AG04449 (cell line): ENCODE results near the gene OR9G1.
"Not testable (repeated sequence)": the region's sequence is repeated elsewhere in the genome, so short reads cannot be mapped to it uniquely, and the experiment has no call there.

Source experiments
- CTCF ChIA-PET: fragments of 350-600 bp; formaldehyde crosslinking; extraction: SDS; loops from one replicate; lab custom pipeline; 2021; ENCODE audit warnings: antibody characterized with exemption; lab: Yijun Ruan, JAX
- POLR2A ChIA-PET: fragments of 400-600, 350-600 bp; formaldehyde crosslinking; extraction: SDS; loops from one replicate; lab custom pipeline; 2020; ENCODE audit warnings: antibody characterized with exemption, inconsistent platforms; lab: Yijun Ruan, JAX
- DNase-seq: peaks from one replicate; pipeline ENCODE4 v3.0.0-alpha.2; 2010; ENCODE audit warnings: low read depth, low spot score
- H3K4me3 ChIP-seq: 2 replicates; pipeline ENCODE4 v1.5.1; 2011; ENCODE audit warnings: low read depth, mild to moderate bottlenecking, control low read depth, low read length
- TF ChIP-seq, protein P1 (sequence below): IDR thresholded peaks from one replicate; pipeline ENCODE4 v1.5.1; 2011; ENCODE audit warnings: mild to moderate bottlenecking, moderate library complexity, low read length, control low read depth, inconsistent platforms; ENCODE audit not compliant: insufficient read depth; ENCODE audit errors: missing control alignments

OR9G1 gene, protein sequence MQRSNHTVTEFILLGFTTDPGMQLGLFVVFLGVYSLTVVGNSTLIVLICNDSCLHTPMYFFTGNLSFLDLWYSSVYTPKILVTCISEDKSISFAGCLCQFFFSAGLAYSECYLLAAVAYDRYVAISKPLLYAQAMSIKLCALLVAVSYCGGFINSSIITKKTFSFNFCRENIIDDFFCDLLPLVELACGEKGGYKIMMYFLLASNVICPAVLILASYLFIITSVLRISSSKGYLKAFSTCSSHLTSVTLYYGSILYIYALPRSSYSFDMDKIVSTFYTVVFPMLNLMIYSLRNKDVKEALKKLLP

DNA sequence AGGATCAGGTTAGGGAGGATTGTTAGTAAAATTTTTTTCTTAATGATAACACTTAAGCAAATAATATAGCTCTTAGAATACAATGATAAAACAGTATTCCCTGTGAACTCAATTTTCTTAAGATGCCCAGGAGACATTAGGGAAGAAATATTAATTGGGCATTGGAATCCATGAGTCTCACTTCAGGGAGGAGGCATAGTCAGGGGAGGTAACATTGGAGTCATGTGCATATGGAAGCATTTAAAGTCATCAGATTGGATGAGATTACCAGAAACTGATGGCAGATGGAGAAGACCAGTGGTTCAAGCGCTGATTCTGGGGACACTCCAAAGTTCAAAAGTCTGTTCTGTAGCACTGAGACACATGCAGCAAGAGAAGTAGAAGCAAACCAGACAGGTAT lies at the start of gene OR9G1:
Gene OR9G1, plus strand, starts transcription at position 301 of the 400 bp plus-strand sequence. CDS start 1,293 bp downstream, outside the sequence.
- ChIA-PET CTCF (no interaction called here), POLR2A (no interaction called here)
- no peak for DNase-seq
- TF ChIP-seq, protein P1, sequence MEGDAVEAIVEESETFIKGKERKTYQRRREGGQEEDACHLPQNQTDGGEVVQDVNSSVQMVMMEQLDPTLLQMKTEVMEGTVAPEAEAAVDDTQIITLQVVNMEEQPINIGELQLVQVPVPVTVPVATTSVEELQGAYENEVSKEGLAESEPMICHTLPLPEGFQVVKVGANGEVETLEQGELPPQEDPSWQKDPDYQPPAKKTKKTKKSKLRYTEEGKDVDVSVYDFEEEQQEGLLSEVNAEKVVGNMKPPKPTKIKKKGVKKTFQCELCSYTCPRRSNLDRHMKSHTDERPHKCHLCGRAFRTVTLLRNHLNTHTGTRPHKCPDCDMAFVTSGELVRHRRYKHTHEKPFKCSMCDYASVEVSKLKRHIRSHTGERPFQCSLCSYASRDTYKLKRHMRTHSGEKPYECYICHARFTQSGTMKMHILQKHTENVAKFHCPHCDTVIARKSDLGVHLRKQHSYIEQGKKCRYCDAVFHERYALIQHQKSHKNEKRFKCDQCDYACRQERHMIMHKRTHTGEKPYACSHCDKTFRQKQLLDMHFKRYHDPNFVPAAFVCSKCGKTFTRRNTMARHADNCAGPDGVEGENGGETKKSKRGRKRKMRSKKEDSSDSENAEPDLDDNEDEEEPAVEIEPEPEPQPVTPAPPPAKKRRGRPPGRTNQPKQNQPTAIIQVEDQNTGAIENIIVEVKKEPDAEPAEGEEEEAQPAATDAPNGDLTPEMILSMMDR = no peak
- H3K4me3 ChIP-seq = no peak within 1 kb of the TSS

DNA sequence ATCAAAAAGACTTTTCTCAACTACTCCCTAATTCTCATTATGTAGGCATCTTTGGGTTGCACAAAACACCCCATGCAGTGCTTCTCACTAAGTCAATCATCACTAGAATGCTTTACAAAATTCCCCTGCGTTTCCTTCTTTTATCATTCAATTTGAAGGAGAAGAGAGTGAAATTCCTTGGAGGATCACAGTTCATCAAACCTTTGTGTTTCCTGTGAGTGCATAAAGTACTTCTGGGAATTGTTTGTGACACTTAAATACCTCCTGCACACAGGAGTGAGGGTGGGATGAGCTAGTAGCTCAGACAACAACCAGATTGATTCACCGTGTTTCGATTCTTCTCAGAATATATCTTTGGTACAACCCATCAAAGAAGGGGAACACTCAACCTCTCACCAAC lies 39.1 kb upstream of the OR9G1 start:
- DNase-seq = no peak
- POLR2A ChIA-PET = no interaction called here
- H3K4me3 ChIP-seq = no peak overlapping the region
- TF ChIP-seq, protein P1 = no peak
- CTCF ChIA-PET = no interaction called here

DNA sequence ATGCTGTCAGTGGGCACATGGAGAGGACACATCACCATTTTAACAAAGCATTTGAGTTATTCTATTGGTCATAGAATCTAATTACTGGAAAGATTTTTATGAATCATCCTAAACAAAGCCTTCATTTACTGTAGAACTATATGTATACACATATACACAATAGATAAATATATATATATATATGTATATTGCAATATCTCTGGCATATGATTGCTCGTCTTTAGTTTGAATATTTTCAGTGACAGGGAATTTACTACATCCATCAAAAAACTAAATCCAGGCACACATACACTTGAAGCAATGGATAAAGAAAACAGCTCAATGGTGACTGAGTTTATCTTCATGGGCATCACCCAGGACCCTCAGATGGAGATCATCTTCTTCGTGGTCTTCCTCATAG lies 35.5 kb upstream of the OR9G1 start, which contains the start of gene OR5AR1:
Gene OR5AR1, plus strand, starts transcription at position 301 of the 400 bp plus-strand sequence. Its CDS starts 0 bp downstream, at position 301.
- DNase-seq = no peak
- POLR2A ChIA-PET = no interaction called here
- CTCF ChIA-PET = no interaction called here
- no peak within 1 kb of the TSS for H3K4me3 ChIP-seq
- TF ChIP-seq, protein P1 = no peak

DNA sequence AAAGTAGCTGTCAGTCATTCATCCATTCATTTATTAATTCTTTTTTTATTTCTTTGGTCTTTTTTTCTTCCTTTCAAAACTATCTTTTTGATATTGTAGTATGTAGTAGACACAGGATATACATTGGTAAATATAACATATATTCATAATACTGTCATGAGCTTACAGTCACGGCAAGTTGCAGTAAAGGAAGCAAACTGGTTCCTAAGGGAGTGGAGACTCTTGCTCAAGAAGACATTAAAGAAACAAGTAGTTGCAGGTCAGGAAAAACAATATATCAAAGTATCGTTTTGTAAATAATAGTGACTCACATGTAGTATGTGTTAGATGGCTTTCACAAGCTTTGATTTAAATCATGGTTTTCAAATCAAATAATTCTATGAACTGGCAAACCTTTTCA lies 27.9 kb upstream of the OR9G1 start:
- no peak for DNase-seq
- ChIA-PET CTCF (no interaction called here), POLR2A (no interaction called here)
- TF ChIP-seq, protein P1 = no peak
- H3K4me3 ChIP-seq = no peak overlapping the region

DNA sequence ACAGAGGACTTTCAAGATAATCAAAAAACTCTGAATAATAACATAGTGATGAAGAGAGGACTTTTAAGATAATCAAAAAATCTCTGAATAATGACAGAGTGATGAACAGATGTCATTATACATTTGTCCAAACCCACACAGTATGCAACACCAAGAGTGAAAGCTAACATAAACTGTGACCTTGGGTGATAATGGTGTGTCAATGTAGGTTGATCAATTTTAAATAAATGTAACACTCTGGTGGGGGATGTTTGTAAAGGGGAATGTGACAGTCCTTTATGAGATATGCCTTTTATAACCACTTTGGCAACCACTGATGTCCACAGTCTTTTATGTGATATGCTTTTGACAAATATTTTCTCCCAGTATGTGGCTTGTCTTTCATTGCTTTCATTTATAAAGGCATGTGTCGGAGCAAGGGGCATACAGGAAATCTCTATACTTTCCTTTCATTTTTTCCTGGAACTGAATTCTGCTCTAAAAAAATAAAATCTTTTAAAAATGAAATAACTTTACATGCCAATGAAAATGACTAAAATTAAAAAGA lies 10.3 kb upstream of the OR9G1 start:
- ChIA-PET POLR2A (no interaction called here), CTCF (no interaction called here)
- no peak for DNase-seq
- no peak overlapping the region for H3K4me3 ChIP-seq
- TF ChIP-seq, protein P1 = no peak

DNA sequence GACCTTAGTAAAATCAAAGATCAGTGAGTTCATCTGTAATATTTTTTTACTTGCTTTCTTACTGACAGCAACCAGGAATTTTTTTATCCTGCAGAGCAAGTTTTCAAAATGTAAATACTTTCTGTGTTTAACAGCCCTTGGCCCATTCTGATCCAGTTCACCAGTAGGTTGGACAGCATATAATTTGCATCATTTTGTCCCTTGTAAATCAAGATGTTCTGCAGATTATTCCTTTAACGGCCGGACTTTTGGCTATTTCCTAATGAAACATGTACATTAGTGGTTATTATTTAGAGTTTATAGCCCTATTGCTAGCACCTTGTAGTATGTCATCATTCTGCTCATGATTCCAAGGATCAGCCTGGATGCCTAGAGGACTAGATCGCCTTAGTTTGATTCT lies 7.7 kb upstream of the OR9G1 start:
- POLR2A ChIA-PET, H3K4me3 ChIP-seq, CTCF ChIA-PET, DNase-seq: not testable (repeated sequence)
